Activated naive CD4-positive, alpha-beta T cell treated with anti-CD3 and anti-CD28 coated beads, Interleukin-2, amount 50 U/mL, for 24 hours (primary cell): ENCODE measurements around the gene NISCH.

Experiments
- H3K27ac Mint-ChIP-seq: one replicate; pipeline ENCODE4 v1.8.0; 2021; ENCODE audit warnings: mild to moderate bottlenecking, mixed read lengths
- H3K27me3 Mint-ChIP-seq: one replicate; pipeline ENCODE4 v1.8.0; 2021; ENCODE audit warnings: mixed read lengths
- H3K36me3 Mint-ChIP-seq: one replicate; pipeline ENCODE4 v1.8.0; 2021; ENCODE audit warnings: mixed read lengths
- H3K4me1 Mint-ChIP-seq: one replicate; pipeline ENCODE4 v1.8.0; 2021; ENCODE audit warnings: mixed read lengths
- H3K4me3 Mint-ChIP-seq: one replicate; pipeline ENCODE4 v1.8.0; 2021; ENCODE audit warnings: mild to moderate bottlenecking, mixed read lengths
- H3K9me3 Mint-ChIP-seq: one replicate; pipeline ENCODE4 v1.8.0; 2021; ENCODE audit warnings: mixed read lengths

The NISCH gene

GRCh38 chr3:52455283-52456168 is at the start of gene NISCH:
NISCH (plus strand) TSS chr3:52455604; CDS start chr3:52455642, 38 bp downstream.
- no peaks in the 10 kb centered on the region for H3K27me3 Mint-ChIP-seq
- peak within 1 kb of the TSS; percentile 99 for H3K27ac Mint-ChIP-seq
- peak within 1 kb of the TSS; percentile 93 for H3K4me3 Mint-ChIP-seq
- H3K4me1 Mint-ChIP-seq, result peaks cover 49% of the 10 kb centered on the region
- H3K9me3 Mint-ChIP-seq, result no peaks in the 10 kb centered on the region
- peaks cover 3% of the 10 kb centered on the region for H3K36me3 Mint-ChIP-seq

- Mint-ChIP-seq H3K4me1 (peaks cover 16% of the 10 kb centered on the region), H3K9me3 (no peaks in the 10 kb centered on the region), H3K27ac (no peak overlapping the region), H3K4me3 (no peak overlapping the region), H3K36me3 (peaks cover 7% of the 10 kb centered on the region), H3K27me3 (no peaks in the 10 kb centered on the region)
These were observed 49.2 kb upstream of the NISCH start for GRCh38 chr3:52406231-52406661.

- Mint-ChIP-seq H3K4me1 (peaks cover 23% of the 10 kb centered on the region), H3K4me3 (no peak overlapping the region), H3K27me3 (no peaks in the 10 kb centered on the region), H3K36me3 (peaks cover 7% of the 10 kb centered on the region), H3K9me3 (no peaks in the 10 kb centered on the region), H3K27ac (peak overlapping the region; percentile 35)
These were observed 48.5 kb upstream of the NISCH start for GRCh38 chr3:52406791-52407510.

GRCh38 chr3:52407779-52408178 is 47.6 kb upstream of the NISCH start:
- H3K4me3 Mint-ChIP-seq, result peak overlapping the region; percentile 90
- no peak overlapping the region for H3K27ac Mint-ChIP-seq
- H3K36me3 Mint-ChIP-seq, result peaks cover 6% of the 10 kb centered on the region
- H3K9me3 Mint-ChIP-seq, result no peaks in the 10 kb centered on the region
- H3K4me1 Mint-ChIP-seq, result peaks cover 31% of the 10 kb centered on the region
- no peaks in the 10 kb centered on the region for H3K27me3 Mint-ChIP-seq

GRCh38 chr3:52408466-52408865 is 46.9 kb upstream of the NISCH start:
- Mint-ChIP-seq H3K4me3 (peak overlapping the region; percentile 90), H3K27me3 (no peaks in the 10 kb centered on the region), H3K4me1 (peaks cover 34% of the 10 kb centered on the region), H3K36me3 (peaks cover 6% of the 10 kb centered on the region), H3K9me3 (no peaks in the 10 kb centered on the region), H3K27ac (peak overlapping the region; percentile 83)

- Mint-ChIP-seq H3K4me1 (peaks cover 28% of the 10 kb centered on the region), H3K4me3 (no peak overlapping the region), H3K27ac (no peak overlapping the region), H3K36me3 (peaks cover 2% of the 10 kb centered on the region), H3K27me3 (no peaks in the 10 kb centered on the region), H3K9me3 (no peaks in the 10 kb centered on the region)
These were observed 39.6 kb upstream of the NISCH start for GRCh38 chr3:52415800-52416199.

GRCh38 chr3:52420388-52420787 is 35.0 kb upstream of the NISCH start:
- Mint-ChIP-seq H3K4me1 (peaks cover 3% of the 10 kb centered on the region), H3K9me3 (no peaks in the 10 kb centered on the region), H3K27ac (no peak overlapping the region), H3K27me3 (no peaks in the 10 kb centered on the region), H3K36me3 (peaks cover 5% of the 10 kb centered on the region), H3K4me3 (no peak overlapping the region)

GRCh38 chr3:52422669-52423068 is 32.7 kb upstream of the NISCH start:
- H3K27ac Mint-ChIP-seq, result no peak overlapping the region
- no peaks in the 10 kb centered on the region for H3K4me1 Mint-ChIP-seq
- no peaks in the 10 kb centered on the region for H3K9me3 Mint-ChIP-seq
- H3K4me3 Mint-ChIP-seq, result no peak overlapping the region
- H3K27me3 Mint-ChIP-seq, result no peaks in the 10 kb centered on the region
- peaks cover 3% of the 10 kb centered on the region for H3K36me3 Mint-ChIP-seq

GRCh38 chr3:52423173-52423572 is 32.2 kb upstream of the NISCH start:
- no peak overlapping the region for H3K4me3 Mint-ChIP-seq
- H3K9me3 Mint-ChIP-seq, result no peaks in the 10 kb centered on the region
- H3K4me1 Mint-ChIP-seq, result no peaks in the 10 kb centered on the region
- H3K36me3 Mint-ChIP-seq, result peaks cover 3% of the 10 kb centered on the region
- no peak overlapping the region for H3K27ac Mint-ChIP-seq
- H3K27me3 Mint-ChIP-seq, result no peaks in the 10 kb centered on the region

GRCh38 chr3:52428151-52429005 is 27.0 kb upstream of the NISCH start:
- Mint-ChIP-seq H3K36me3 (no peaks in the 10 kb centered on the region), H3K27ac (no peak overlapping the region), H3K9me3 (no peaks in the 10 kb centered on the region)

GRCh38 chr3:52429031-52429430 is 26.4 kb upstream of the NISCH start:
- H3K4me3 Mint-ChIP-seq, result no peak overlapping the region
- H3K27me3 Mint-ChIP-seq, result no peaks in the 10 kb centered on the region
- H3K36me3 Mint-ChIP-seq, result no peaks in the 10 kb centered on the region
- no peak overlapping the region for H3K27ac Mint-ChIP-seq
- H3K4me1 Mint-ChIP-seq, result no peaks in the 10 kb centered on the region
- H3K9me3 Mint-ChIP-seq, result no peaks in the 10 kb centered on the region

More at GRCh38 chr3:52428151-52429005, 27.0 kb upstream of the NISCH start:
- no peaks in the 10 kb centered on the region for H3K27me3 Mint-ChIP-seq
- H3K4me1 Mint-ChIP-seq, result no peaks in the 10 kb centered on the region
- H3K4me3 Mint-ChIP-seq, result no peak overlapping the region

GRCh38 chr3:52429779-52430415 is 25.5 kb upstream of the NISCH start:
- Mint-ChIP-seq H3K4me3 (no peak overlapping the region), H3K9me3 (no peaks in the 10 kb centered on the region), H3K4me1 (no peaks in the 10 kb centered on the region), H3K27ac (no peak overlapping the region), H3K27me3 (no peaks in the 10 kb centered on the region), H3K36me3 (no peaks in the 10 kb centered on the region)

GRCh38 chr3:52430416-52430810 is 25.0 kb upstream of the NISCH start:
- Mint-ChIP-seq H3K27ac (no peak overlapping the region), H3K4me1 (no peaks in the 10 kb centered on the region), H3K27me3 (no peaks in the 10 kb centered on the region), H3K4me3 (no peak overlapping the region), H3K9me3 (no peaks in the 10 kb centered on the region), H3K36me3 (no peaks in the 10 kb centered on the region)

GRCh38 chr3:52431459-52432223 is 23.8 kb upstream of the NISCH start:
- no peak overlapping the region for H3K27ac Mint-ChIP-seq
- no peaks in the 10 kb centered on the region for H3K36me3 Mint-ChIP-seq
- no peaks in the 10 kb centered on the region for H3K27me3 Mint-ChIP-seq
- no peaks in the 10 kb centered on the region for H3K9me3 Mint-ChIP-seq
- no peak overlapping the region for H3K4me3 Mint-ChIP-seq
- H3K4me1 Mint-ChIP-seq, result no peaks in the 10 kb centered on the region
